HG02943 (cell line): Measurements from ENCODE around the gene SRMS.
A peak's percentile ranks its signal among the peaks of the same experiment; 100 is the strongest.
"Not testable (repeated sequence)": the region's sequence is repeated elsewhere in the genome, so short reads cannot be mapped to it uniquely, and the experiment has no call there.

Source experiments
- ATAC-seq: cut with Tn5 transposase; IDR thresholded peaks from one replicate; pipeline ENCODE4 v1.9.1; 2021; ENCODE audit warnings: mild to moderate bottlenecking, low read depth, moderate library complexity; ENCODE audit not compliant: unreplicated experiment

The SRMS gene

DNA sequence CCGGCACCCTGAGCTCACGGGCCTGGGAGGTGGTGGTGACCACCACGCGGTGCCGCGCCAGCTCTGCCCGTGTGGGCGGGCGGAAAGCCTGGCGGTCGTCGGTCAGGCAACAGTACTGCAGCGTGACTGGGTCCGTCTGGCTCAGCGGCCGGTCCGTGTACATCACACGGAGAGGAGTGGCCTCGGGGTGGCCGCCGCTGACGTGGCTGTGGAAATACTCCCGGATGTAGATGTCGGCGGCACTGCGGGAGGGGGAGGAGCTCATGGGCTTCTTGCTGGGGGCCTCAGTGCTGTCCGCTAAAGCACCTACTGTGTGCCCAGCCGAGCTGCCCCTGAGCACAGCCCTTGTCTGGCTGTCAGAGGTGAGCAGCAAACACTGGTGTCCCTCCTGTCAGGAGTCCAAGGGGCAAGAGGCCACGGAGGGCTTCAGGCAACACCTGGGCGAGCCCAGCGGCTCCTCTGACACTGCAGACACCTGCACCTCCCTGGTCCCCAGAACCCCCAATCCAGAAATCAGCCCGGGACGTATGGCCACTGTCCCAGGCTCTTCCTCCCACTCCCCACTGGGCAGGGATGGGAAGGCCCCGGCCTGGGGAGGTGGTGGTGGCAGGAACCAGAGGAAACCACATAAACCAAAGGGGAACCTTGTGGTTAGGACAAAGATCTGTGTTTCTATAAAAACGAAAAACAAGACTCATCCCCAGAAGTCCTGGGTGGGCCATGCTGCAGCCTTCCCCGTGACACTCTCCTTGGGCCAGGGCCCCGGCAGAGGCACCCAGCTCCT is 20.0 kb upstream of the SRMS start:
- peak; percentile 53 for ATAC-seq

DNA sequence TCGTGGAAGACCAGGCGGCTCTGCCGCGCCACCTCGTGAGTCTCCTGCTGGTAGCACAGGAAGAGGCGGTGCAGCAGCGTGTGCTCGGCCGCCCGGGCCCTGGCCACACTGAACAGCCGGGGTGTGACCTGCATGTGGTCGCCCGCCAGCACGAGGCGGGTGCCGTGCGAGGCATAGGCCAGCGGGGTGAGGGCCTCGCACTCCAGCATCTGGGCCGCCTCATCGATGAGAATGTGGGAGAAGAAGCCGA is 19.5 kb upstream of the SRMS start:
- ATAC-seq, result no peak

DNA sequence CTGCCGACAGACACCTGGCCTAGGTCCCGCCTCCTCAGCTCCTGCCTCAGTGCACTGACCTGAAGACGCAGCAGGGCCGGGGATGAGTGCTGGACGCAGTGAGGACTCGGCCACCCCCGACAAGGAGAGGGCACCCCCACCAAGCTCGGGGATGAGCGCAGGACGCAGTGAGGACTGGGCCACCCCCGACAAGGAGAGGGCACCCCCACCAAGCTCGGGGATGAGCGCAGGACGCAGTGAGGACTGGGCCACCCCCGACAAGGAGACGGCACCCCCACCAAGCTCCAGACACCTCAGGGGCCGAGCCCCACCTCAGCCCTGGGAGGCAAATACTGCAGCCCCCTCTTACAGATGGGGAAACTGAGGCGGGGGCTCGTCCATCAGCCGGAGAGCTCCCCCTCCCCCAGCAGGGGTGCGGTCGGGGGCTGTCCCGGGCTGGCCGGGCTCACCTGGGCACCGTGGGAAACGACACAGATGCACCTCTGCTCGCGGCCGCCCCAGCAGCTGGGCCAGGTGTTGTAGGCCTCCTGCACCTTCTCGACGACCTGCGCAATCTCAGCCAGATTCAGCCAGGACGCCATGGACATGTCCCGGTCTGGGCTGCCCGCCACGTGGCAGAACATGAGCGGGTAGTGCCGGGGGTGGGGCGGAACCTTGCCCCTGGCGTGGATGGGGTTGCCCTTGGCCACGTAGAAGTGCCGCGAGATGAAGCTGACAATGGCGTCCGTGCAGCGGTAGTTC is 19.0 kb upstream of the SRMS start:
- ATAC-seq, result no peak

DNA sequence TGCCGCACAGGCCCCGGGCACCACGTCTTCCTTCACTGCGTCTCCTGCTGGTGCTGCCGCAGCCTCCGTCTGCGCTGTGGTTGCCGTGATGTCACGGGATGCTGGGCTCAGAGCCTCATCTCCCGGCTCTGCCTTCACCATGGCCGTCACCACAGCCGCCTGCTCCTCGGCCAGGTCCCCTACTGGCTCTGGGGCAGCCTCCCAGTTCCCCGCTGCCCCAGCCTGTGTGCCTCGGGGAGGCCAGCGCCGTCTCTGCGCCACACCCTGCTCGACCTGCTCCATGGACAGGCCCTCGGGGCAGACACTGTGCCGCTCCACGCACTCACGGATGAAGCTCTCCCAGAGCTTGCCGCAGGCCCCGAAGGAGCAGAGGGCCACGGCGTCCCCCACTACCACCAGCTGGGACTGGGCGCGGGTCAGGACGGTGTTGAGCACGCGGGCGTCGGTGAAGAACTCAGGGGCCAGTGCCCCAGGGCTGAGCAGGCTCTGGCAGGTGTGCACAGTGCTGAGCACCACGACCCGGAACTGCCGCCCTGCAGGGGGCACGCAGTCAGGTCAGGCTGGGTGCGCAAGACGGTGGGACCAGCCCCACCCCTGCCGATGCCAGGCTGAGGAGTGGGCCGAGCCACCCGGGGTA is 18.3 kb upstream of the SRMS start:
- ATAC-seq, result no peak

DNA sequence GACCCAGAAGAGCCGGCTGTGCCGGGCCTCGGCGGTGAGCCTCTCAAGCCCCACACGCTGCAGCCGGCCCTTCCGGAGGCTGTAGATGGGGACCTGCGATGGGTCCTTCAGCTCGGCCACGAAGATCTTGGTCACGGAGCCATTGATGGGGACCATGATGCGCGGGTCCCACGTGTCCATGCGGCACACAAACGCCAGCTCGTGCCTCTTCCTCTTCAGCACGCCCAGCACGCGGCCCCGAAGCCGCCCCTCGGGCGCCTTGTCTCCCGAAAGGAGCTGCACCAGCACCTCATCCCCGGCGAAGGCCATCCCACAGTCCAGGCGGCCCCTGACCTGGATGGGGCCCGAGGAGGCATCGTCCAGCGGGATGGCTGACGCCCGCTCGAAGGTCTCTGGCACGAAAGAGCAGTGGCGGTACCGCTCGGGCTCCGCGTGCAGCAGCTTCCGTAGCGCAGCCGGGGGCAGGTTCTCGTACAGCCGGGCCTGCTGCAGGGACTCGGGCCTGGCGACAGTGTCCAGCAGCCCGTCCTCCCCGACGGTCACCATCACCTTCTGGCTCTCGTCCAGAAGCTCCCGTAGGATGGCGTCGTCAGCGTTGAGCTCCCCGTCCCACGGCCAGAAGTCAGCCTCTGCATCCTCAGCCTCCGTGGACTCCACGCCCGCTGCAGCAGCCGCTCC is 17.6 kb upstream of the SRMS start:
- ATAC-seq, result no peak

DNA sequence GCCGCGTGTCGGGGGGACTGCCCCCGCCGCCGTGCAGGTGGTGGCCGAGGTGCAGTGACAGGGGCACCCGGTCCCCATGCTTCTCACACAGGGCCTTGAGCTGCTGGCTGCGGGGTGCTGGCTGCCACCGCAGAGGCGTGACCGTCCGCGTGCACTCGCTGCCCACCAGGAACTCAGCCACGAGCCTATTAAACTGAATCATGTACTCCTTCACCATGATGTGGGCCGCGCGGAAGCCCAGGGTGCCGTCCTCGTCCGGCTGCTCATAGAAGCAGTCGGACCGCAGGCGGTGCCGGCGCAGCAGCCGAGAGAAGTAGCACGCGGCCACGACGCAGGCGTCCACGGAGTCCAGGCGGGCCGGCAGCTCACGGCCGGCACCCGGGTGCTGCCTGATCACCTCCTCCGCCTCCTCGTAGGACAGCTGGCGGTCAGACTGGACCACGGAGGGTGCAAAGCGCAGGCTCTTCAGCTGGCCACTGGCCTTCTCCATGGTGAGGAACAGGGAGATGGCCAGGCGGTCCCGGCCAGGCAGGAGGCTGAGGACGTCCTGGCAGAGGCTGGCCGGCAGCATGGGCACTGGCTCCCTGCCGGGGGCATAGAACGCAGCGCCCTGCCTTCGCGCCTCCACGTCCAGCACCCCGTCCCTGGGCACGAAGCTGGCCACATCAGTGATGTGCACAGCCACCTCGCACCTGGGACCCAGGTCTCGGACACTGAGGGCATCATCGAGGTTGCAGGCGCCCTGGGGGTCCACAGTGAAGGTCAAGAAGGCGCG is 16.7 kb upstream of the SRMS start:
- no peak for ATAC-seq

DNA sequence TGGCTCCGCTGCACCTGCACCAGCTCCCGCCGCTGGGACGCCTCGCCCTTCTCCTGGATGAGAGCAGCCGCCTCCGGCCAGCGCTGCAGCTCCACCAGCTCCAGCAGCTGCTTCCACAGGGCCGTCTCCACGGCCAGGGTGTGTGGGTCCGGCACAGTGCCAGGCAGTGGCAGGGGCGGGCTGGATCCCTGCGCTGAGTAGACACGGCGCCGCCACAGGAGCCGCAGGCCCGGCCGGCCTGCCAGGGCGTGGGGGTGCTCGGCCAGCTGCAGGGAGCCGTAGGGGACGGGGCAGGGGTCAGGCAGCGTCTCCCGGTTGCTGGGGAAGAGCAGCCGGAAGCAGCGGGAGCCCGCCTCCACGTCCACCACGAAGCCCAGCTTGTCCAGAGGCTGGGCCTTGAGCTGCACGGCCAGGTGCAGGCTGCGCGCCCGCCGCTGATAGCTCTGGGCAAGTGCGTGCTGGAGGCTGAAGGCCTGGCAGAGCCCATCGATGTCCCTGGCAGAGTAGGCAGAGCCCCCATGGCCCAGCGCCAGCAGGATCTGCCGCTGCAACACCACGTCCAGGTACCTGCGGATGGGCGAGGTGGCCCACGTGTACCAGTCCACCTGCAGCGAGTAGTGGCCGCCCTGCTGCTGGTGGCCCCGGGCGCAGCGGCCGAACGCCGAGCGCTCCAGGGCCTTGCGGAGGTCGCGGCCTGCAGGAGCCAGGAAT is 15.8 kb upstream of the SRMS start:
- ATAC-seq, result no peak

DNA sequence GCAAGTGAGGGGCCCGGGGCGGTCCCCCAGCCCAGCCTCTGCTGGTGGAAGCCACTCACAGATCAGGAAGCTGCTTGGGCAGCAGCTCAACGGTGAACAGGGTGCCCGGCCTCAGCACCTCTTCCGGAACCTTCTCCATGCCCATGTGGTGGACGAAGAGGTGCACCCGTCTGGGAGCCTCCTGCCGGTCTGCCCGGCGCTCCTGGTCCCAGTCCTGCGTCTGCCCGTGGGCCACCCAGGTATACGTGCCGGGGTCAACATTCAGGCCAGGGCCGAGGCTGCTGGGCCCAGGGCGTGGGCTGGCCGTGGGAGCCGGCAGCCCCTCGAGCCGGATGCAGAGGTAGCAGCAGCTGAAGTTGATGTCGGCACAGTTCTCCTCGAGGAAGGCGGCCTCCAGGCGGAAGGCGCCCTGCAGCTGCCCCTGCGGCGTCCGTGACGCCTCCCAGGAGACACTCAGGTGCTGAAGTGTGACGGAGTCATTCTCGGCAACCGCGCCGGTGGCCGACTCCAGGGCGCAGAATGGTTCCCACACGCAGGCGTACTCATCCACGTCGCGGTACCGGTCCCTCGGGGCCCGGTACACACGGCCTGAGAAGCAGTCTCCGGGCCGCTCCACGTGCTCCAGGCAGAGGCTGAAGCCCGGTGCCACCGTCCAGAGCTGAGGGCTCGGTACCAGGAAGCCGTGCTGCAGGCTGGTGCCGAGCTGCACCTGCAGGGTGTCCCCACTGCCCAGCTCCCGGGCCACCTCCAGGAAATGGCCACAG is 15.1 kb upstream of the SRMS start:
- no peak for ATAC-seq

DNA sequence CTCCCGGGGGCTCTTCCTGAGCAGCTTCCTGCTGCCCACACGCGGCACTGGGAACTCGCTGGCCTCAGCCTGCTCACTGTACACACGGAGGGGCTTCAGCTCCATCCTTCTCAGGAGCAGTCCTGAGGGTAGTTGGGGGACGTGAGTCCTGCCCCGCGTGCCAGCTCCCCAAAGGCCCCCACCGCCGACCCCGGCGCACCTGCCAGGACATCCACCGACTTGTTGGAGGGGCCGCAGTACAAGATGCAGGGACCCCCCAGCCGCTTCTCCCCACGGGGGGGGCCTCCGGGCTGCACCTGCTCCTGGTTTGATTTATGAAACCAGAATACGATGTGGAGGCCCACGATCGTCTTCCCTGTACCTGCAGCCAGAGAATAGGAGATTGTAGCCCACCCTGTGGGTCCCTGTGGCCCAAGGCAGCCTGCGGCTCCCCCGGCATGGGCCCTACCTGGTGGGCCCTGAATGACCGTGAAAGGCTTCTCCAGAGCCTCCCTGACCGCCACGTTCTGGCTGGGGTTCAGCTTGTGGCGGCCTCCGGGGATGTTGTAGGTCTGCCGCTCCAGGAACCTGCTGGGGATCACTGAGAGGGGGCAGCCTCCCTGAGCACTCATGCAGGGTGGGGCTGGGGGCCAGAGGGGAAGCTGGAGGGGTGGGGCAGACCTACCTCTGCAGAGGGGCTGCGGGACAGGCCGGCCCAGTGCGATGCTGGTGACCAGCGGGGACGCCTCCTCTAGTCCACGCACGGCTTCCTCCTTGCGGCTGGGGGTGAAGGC is 14.3 kb upstream of the SRMS start:
- ATAC-seq, result no peak

DNA sequence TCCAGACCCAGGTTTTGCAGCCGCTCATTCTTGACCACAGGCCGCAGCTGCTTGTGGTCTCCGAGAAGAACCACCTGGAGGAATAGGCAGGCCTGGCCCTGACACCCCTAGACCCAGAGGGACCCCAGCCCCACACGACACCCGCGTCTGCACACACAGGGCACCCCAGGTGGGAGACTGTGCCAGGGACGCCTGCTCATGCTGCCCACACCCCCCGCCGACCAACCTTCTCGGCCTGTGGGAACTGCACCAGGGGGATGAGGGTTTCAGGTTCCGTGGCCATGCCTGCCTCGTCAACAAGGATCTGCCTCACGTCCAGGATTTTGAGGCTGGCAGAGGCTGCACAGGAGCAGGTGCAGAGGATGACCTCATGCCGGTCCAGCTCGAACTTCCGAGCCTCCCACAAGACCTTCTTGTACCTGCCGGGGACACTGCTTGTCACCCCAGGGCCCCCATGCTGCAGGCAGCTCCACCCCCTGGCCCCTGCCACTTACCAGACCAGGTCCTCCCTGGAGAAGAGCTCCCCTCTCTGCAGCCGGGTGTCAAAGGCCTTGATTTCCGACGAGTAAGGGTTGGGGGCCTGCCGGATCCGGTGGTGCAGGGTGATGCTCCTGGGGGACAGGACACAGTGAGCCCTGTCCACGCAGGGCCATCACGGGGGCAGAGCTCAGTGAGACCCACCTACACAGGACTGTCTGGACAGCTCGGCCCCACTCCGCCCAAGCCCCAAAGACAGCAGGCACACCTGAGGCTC is 13.5 kb upstream of the SRMS start:
- ATAC-seq, result no peak

DNA sequence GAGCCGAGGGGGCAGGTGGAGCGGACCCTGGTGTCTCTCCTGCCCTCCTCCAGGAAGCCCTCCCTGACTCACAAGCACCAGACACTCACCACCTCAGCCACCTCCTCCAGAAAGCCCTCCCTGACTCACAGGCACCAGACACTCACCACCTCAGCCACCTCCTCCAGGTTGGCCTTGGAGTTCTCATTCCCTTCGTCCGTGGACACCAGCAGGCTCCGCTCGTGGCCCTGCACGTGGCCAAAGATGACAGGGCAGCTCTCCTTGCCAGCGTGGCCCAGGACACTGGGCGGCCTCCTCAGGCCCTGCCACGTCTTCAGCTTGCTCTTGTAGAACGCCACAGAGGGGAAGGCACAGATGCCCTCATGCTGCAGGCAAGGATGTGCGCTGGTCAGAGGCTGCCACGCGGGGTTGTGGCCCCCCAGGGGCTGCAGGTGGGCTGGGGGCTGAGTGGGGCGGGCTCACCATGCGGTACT is 12.8 kb upstream of the SRMS start:
- ATAC-seq, result no peak

DNA sequence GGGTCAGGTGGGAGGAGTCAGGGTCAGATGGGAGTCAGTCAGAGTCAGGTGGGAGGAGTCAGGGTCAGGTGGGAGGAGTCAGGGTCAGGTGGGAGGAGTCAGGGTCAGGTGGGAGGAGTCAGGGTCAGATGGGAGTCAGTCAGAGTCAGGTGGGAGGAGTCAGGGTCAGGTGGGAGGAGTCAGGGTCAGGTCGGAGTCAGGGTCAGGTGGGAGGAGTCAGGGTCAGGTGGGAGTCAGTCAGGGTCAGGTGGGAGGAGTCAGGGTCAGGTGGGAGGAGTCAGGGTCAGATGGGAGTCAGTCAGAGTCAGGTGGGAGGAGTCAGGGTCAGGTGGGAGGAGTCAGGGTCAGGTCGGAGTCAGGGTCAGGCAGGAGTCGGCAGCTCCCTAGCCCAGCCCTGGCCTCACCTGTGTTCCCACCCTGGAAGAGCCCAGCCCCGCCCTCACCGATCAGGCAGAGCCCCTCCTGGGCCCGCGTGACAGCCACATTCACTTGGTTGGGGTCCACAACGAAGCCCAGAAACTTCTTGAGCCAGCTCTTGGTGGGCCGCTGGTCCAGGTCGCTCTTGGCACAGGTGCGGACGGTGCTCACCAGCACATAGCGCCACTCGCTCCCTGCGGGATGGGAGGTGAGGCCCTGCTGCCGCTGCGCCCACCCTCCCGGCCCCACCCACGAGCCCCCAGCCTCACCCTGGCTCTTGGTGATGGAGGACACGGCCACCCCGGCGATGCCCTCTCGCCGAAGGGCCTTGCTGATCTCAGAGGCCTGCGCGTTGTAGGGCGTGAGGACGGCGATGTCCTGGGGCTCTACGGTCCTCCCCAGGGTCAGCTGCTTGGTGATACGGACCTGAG is 12.2 kb upstream of the SRMS start:
- ATAC-seq, result not testable (repeated sequence)

DNA sequence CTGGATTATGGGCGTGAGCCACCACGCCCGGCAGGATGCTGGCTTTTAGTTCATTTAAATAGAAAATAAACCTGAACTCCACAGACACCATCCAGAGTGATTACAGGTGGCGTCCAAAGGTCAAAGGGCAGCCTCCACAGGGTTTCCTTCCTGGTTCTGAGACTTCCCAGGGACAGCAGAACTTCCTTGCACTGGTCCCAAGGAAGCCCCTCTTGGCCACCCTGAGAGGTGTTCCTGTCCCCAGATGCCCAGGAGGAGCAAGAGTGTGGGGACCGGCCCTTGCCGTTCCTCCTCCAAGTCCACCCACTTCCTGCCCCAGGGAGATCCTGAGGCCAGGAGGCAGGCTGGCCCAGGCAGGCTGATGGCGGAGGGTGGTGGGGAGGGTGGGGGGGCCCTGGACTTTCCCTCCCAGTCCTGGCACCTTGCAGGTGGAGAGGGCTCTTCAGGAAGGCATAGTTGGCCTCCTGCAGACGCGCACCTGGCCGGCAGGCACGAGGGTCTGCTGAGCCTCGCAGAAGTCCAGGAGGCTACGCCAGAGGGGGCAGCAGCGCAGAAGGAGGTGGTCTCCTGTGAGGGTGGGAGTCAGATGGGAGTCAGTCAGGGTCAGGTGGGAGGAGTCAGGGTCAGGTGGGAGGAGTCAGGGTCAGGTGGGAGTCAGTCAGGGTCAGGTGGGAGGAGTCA is 11.4 kb upstream of the SRMS start:
- ATAC-seq, result no peak

DNA sequence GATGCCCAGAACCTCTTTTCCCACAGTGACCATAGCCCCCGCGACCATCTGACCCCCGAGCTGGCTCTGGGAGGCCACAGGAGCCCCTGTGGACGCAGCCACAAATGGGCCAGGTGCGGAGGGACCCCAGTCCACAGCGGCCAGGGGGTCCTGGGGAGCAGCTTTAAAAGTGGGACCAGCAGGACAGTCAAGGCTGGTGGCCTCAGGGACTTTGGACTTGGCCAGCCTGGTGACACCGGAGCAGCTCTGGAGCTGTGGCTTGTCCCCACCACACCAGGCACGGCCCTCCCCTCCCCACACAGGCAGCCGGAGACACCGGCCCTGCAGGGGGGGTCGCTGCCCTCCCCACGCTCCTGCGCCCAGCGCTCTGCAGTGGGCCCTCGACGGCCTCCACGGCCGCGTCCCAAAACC is 9.9 kb upstream of the SRMS start:
- no peak for ATAC-seq

DNA sequence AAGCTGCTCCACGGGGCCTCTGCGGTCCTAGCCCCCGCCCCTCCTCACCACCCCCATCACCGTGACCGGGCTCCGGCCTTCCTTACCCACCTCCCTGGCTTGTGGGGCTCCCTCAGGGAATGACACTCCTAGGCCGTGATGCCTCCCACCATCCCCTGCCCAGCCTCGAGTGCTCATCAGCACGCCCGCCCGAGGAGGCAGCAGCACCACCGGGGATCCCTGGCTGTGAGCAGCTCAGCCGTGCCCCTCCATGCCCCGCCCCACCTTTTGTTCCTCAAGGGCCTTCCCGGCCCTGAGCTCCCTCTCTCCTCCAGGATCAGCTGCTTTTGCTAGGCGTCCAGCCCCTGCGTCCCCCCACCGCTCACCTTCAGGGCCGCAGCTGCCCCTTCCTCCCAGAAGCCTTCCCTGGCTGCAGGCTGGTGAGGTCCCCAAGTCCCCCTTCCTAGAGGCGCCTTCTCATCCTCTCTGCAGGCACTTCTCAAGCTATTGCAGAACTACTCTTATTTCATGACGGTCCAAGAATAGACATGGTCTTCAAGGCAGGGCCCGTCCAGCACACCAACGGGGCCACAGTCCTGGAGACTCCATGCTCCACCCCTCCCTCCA is 9.4 kb upstream of the SRMS start:
- ATAC-seq, result no peak
